SJSA1 (cell line): ENCODE measurements around the gene AQP10. TPM values are rescaled to one million over a fixed set of nuclear protein-coding genes. Genes with fewer than 3 reads are reported as not detected.
"Not testable (repeated sequence)": the region's sequence is repeated elsewhere in the genome, so short reads cannot be mapped to it uniquely, and the experiment has no call there.

Experiments
- DNase-seq, 2 experiments: peaks; one replicate each; pipeline ENCODE4 v3.0.0-alpha.2; 2015 to 2020; ENCODE audit warnings: low spot score in 2 of 2, low read depth in 1 of 2
- H3K27ac ChIP-seq: fragments of 250-450 bp; sonication (Bioruptor Pico); 2 replicates; pipeline ENCODE4 v1.5.1; 2020; ENCODE audit warnings: mild to moderate bottlenecking, moderate library complexity
- H3K27me3 ChIP-seq: fragments of 250-450 bp; sonication (Bioruptor Pico); replicated peaks from 2 replicates; pipeline ENCODE4 v1.5.1; 2020; ENCODE audit warnings: mild to moderate bottlenecking, moderate library complexity
- H3K36me3 ChIP-seq: fragments of 250-450 bp; sonication (Bioruptor Pico); 2 replicates; pipeline ENCODE4 v1.5.1; 2020; ENCODE audit warnings: mild to moderate bottlenecking
- H3K4me1 ChIP-seq: fragments of 250-450 bp; sonication (Bioruptor Pico); replicated peaks from 2 replicates; pipeline ENCODE4 v1.6.1; 2021; ENCODE audit warnings: mild to moderate bottlenecking
- H3K4me3 ChIP-seq: fragments of 250-450 bp; sonication (Bioruptor Pico); 2 replicates; pipeline ENCODE4 v1.5.1; 2020; ENCODE audit warnings: mild to moderate bottlenecking
- H3K9me3 ChIP-seq: fragments of 250-450 bp; sonication (Bioruptor Pico); replicated peaks from 2 replicates; pipeline ENCODE4 v1.5.1; 2020; ENCODE audit warnings: mild to moderate bottlenecking
- total RNA-seq: library from RNA; depleted of rRNA; stranded (reverse); fragments of >200 nt; shearing (Covaris generic); gene quantifications from 2 replicates; pipeline ENCODE4 v1.2.3, GENCODE V29; 2014; rRNA removed

Gene AQP10
- total RNA-seq, 1 experiment from 2014 or later = not detected

- Histone ChIP-seq H3K4me3 (no peak overlapping the region), H3K36me3 (no peaks in the 10 kb centered on the region), H3K9me3 (0 out of 2 replicates have a peak, but pooled peaks cover 7% of the 10 kb centered on the region), H3K4me1 (no peaks in the 10 kb centered on the region), H3K27ac (no peak overlapping the region), H3K27me3 (no peaks in the 10 kb centered on the region)
- DNase-seq = no peak
Measured at GRCh38 chr1:154360288-154360687, 39.4 kb downstream of the AQP10 start.

- not testable (repeated sequence) for H3K36me3 ChIP-seq, DNase-seq, H3K4me3 ChIP-seq, H3K9me3 ChIP-seq, H3K4me1 ChIP-seq, H3K27me3 ChIP-seq, H3K27ac ChIP-seq
Measured at GRCh38 chr1:154360881-154361280, 40.0 kb downstream of the AQP10 start.

- no peaks in the 10 kb centered on the region for H3K4me1 ChIP-seq
- no peak overlapping the region for H3K27ac ChIP-seq
- no peaks in the 10 kb centered on the region for H3K36me3 ChIP-seq
- H3K4me3 ChIP-seq = no peak overlapping the region
- 0 out of 2 replicates have a peak, but pooled peaks cover 7% of the 10 kb centered on the region for H3K9me3 ChIP-seq
- DNase-seq = no peak
- H3K27me3 ChIP-seq = no peaks in the 10 kb centered on the region
Measured at GRCh38 chr1:154361357-154361756, 40.5 kb downstream of the AQP10 start.

- Histone ChIP-seq H3K4me3 (no peak overlapping the region), H3K27ac (no peak overlapping the region), H3K27me3 (no peaks in the 10 kb centered on the region), H3K4me1 (no peaks in the 10 kb centered on the region), H3K9me3 (no peaks in the 10 kb centered on the region), H3K36me3 (no peaks in the 10 kb centered on the region)
- no peak for DNase-seq
Measured at GRCh38 chr1:154371436-154371835, 50.5 kb downstream of the AQP10 start.

- H3K4me1 ChIP-seq, H3K9me3 ChIP-seq, H3K36me3 ChIP-seq, H3K4me3 ChIP-seq, H3K27me3 ChIP-seq, H3K27ac ChIP-seq, DNase-seq: not testable (repeated sequence)
Measured at GRCh38 chr1:154373777-154374357, 53.0 kb downstream of the AQP10 start.

Other genes with a start within 250 kb of the AQP10 start
- gene NUP210L, start 166.0 kb upstream of the AQP10 start, total RNA-seq = not detected in 2 replicates
- gene TPM3, start 129.0 kb upstream of the AQP10 start, total RNA-seq = 847 and 1,117 TPM in 2 replicates
- gene CFAP141, start 114.8 kb upstream of the AQP10 start, total RNA-seq = not detected in 2 replicates
- 83.4 and 92.1 TPM in 2 replicates for gene UBAP2L, start 100.1 kb upstream of the AQP10 start, total RNA-seq
- gene HAX1, start 48.5 kb upstream of the AQP10 start, total RNA-seq = 175 and 184 TPM in 2 replicates
- gene ATP8B2, start 4.4 kb downstream of the AQP10 start, total RNA-seq = 36.9 and 77.8 TPM in 2 replicates
- 22.4 and 32.6 TPM in 2 replicates for gene IL6R, start 84.2 kb downstream of the AQP10 start, total RNA-seq
- gene TDRD10, start 181.1 kb downstream of the AQP10 start, total RNA-seq = not detected in 2 replicates
- not detected in 2 replicates for gene SHE, start 181.3 kb downstream of the AQP10 start, total RNA-seq
- 37.9 and 55.8 TPM in 2 replicates for gene UBE2Q1, start 237.6 kb downstream of the AQP10 start, total RNA-seq
- not detected in 2 replicates for gene CHRNB2, start 246.7 kb downstream of the AQP10 start, total RNA-seq